Testis (tissue), 3 donors: Measurements from ENCODE around the gene SLC39A3. TPM values are rescaled to one million over a fixed set of nuclear protein-coding genes. Genes with fewer than 3 reads are reported as not detected.

Experiments used
- DNase-seq: peaks from one replicate; pipeline ENCODE4 v3.0.0-alpha.2; 2019
- H3K27ac ChIP-seq, 2 donors: fragments of 200-600 bp; sonication (generic); one replicate each; pipeline ENCODE4 v1.5.1; 2019
- H3K27me3 ChIP-seq: fragments of 200-600 bp; sonication (generic); one replicate; pipeline ENCODE4 v1.5.1; 2019
- H3K36me3 ChIP-seq: fragments of 200-600 bp; sonication (generic); one replicate; pipeline ENCODE4 v1.5.1; 2017; ENCODE audit warnings: low read depth; ENCODE audit errors: missing control alignments
- H3K4me1 ChIP-seq: fragments of 200-600 bp; sonication (generic); one replicate; pipeline ENCODE4 v1.5.1; 2019
- H3K4me3 ChIP-seq, 2 donors: fragments of 200-600 bp; sonication (generic); one replicate each; pipeline ENCODE4 v1.5.1; 2017 to 2019
- H3K9me3 ChIP-seq: fragments of 200-600 bp; sonication (generic); one replicate; pipeline ENCODE4 v1.5.1; 2017
- POLR2A ChIP-seq: fragments of 450-650 bp; IDR thresholded peaks from one replicate; pipeline ENCODE4 v1.6.1; 2017; ENCODE audit warnings: antibody characterized with exemption, mild to moderate bottlenecking, moderate library complexity
- WGBS, 2 donors: methylation state at CpG; one replicate each; pipeline ENCODE4 v1.1.5; 2018; 5-methylcytosine and 5-hydroxymethylcytosine counted together
- intact Hi-C: fragments of 100-400 bp; cut with DNase I; formaldehyde crosslinking; loops from one replicate; pipeline ENCODE4 v1.15.1; 2023; ENCODE audit warnings: low total_unique reads
- polyA plus RNA-seq: library from polyadenylated mRNA; stranded (reverse); fragments of 350-450 nt; fragmentation: Illumina TruSeq; extraction: RNeasy Lipid Tissue Mini Kit (QIAGEN cat#74804); gene quantifications from one replicate; pipeline ENCODE4 v1.2.3, GENCODE V29; 2014; ENCODE audit warnings: low read depth, low replicate concordance; ENCODE audit not compliant: insufficient read depth
- total RNA-seq, 2 donors: library from RNA; depleted of rRNA; stranded (reverse); fragments of >200 nt; gene quantifications; one replicate each; pipeline ENCODE4 v1.2.3, GENCODE V29; 2016
- TF ChIP-seq, protein P1 (sequence below), 3 experiments: fragments of 450-650 bp in 2 of 3; fragments of 200-600 bp in 1 of 3; sonication (generic) in 1 of 3; IDR thresholded peaks; one replicate each; pipeline ENCODE4 v1.5.1; 2016 to 2019; ENCODE audit warnings: antibody characterized with exemption in 3 of 3, mild to moderate bottlenecking in 2 of 3, moderate library complexity in 1 of 3

Gene SLC39A3
- total and polyA plus RNA-seq, 3 donors from 2014 or later, result 126 to 198 (median 160) TPM

- TF ChIP-seq POLR2A, result no peak
- TF ChIP-seq, protein P1, sequence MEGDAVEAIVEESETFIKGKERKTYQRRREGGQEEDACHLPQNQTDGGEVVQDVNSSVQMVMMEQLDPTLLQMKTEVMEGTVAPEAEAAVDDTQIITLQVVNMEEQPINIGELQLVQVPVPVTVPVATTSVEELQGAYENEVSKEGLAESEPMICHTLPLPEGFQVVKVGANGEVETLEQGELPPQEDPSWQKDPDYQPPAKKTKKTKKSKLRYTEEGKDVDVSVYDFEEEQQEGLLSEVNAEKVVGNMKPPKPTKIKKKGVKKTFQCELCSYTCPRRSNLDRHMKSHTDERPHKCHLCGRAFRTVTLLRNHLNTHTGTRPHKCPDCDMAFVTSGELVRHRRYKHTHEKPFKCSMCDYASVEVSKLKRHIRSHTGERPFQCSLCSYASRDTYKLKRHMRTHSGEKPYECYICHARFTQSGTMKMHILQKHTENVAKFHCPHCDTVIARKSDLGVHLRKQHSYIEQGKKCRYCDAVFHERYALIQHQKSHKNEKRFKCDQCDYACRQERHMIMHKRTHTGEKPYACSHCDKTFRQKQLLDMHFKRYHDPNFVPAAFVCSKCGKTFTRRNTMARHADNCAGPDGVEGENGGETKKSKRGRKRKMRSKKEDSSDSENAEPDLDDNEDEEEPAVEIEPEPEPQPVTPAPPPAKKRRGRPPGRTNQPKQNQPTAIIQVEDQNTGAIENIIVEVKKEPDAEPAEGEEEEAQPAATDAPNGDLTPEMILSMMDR (IDR thresholded peaks at IDR 0.05), result no peak
- intact Hi-C loops, result no loop called here
- H3K36me3 ChIP-seq, result no peaks in the 10 kb centered on the region
These were observed 34.4 kb upstream of the SLC39A3 start for GRCh38 chr19:2774083-2774679.

GRCh38 chr19:2771786-2772674 is 32.2 kb upstream of the SLC39A3 start:
- Histone ChIP-seq H3K4me3 (no peak overlapping the region), H3K9me3 (no peaks in the 10 kb centered on the region), H3K4me1 (peaks cover 17% of the 10 kb centered on the region), H3K27ac (no peak overlapping the region), H3K36me3 (no peaks in the 10 kb centered on the region), H3K27me3 (no peaks in the 10 kb centered on the region)
- no peak for TF ChIP-seq POLR2A
- TF ChIP-seq, protein P1 (IDR thresholded peaks at IDR 0.05), result no peak
- WGBS, 2 donors, result 82 to 86% methylated on average over 16 to 23 of the region's 29 CpGs
- intact Hi-C loops, result no loop called here
- DNase-seq, result no peak

More at GRCh38 chr19:2774083-2774679, 34.4 kb upstream of the SLC39A3 start:
- Histone ChIP-seq H3K4me3 (no peak overlapping the region), H3K4me1 (peaks cover 22% of the 10 kb centered on the region), H3K27ac (no peak overlapping the region), H3K9me3 (no peaks in the 10 kb centered on the region), H3K27me3 (no peaks in the 10 kb centered on the region)
- DNase-seq, result no peak
- 89 to 91% methylated on average over 22 to 32 of the region's 32 CpGs for WGBS, 2 donors

GRCh38 chr19:2770055-2771013 is 30.5 kb upstream of the SLC39A3 start:
- TF ChIP-seq, protein P1 (IDR thresholded peaks at IDR 0.05), result no peak
- no peak for TF ChIP-seq POLR2A

GRCh38 chr19:2769218-2769617 is 29.4 kb upstream of the SLC39A3 start:
- H3K27me3 ChIP-seq, result no peaks in the 10 kb centered on the region
- 94% methylated on average over 8 of the region's 8 CpGs; no CpG with 5 or more reads in 1 of the 2 donors for WGBS, 2 donors
- intact Hi-C loops, result no loop called here
- H3K4me3 ChIP-seq, result no peak overlapping the region
- H3K4me1 ChIP-seq, result peaks cover 17% of the 10 kb centered on the region
- no peak for DNase-seq
- TF ChIP-seq POLR2A, result no peak
- TF ChIP-seq, protein P1 (IDR thresholded peaks at IDR 0.05), result no peak
- no peaks in the 10 kb centered on the region for H3K9me3 ChIP-seq
- H3K36me3 ChIP-seq, result no peaks in the 10 kb centered on the region
- H3K27ac ChIP-seq, result no peak overlapping the region

More at GRCh38 chr19:2770055-2771013, 30.5 kb upstream of the SLC39A3 start:
- Histone ChIP-seq H3K4me1 (peaks cover 17% of the 10 kb centered on the region), H3K27me3 (no peaks in the 10 kb centered on the region), H3K4me3 (no peak overlapping the region), H3K9me3 (no peaks in the 10 kb centered on the region), H3K27ac (peak overlapping the region; percentile 55 to 78), H3K36me3 (no peaks in the 10 kb centered on the region)
- intact Hi-C loops, result no loop called here
- WGBS, 2 donors, result 49 to 55% methylated on average over 15 to 39 of the region's 40 CpGs
- peak; percentile 57 for DNase-seq
